ENCODE results near the gene DSCAML1.
"Not testable (repeated sequence)": the region's sequence is repeated elsewhere in the genome, so short reads cannot be mapped to it uniquely, and the experiment has no call there.

DSCAML1 gene

GRCh38 chr11:117793583-117793982 lies 3.4 kb downstream of the DSCAML1 start:
- DNase-seq = no peak

- DNase-seq = no peak
Measured at GRCh38 chr11:117792992-117793391, 4.0 kb downstream of the DSCAML1 start.

GRCh38 chr11:117792241-117792640 lies 4.8 kb downstream of the DSCAML1 start:
- DNase-seq = no peak

- DNase-seq = no peak
Measured at GRCh38 chr11:117790279-117790678, 6.7 kb downstream of the DSCAML1 start.

- no peak for DNase-seq
Measured at GRCh38 chr11:117789241-117789640, 7.8 kb downstream of the DSCAML1 start.

- no peak for DNase-seq
Measured at GRCh38 chr11:117786135-117786870, 10.7 kb downstream of the DSCAML1 start.

GRCh38 chr11:117782101-117782500 lies 14.9 kb downstream of the DSCAML1 start:
- DNase-seq = no peak

GRCh38 chr11:117781627-117782026 lies 15.4 kb downstream of the DSCAML1 start:
- no peak for DNase-seq

GRCh38 chr11:117780456-117780855 lies 16.6 kb downstream of the DSCAML1 start:
- no peak for DNase-seq

- no peak for DNase-seq
Measured at GRCh38 chr11:117774553-117774952, 22.5 kb downstream of the DSCAML1 start.

- DNase-seq = no peak
Measured at GRCh38 chr11:117772360-117772759, 24.7 kb downstream of the DSCAML1 start.

- no peak for DNase-seq
Measured at GRCh38 chr11:117771841-117772240, 25.2 kb downstream of the DSCAML1 start.

GRCh38 chr11:117771197-117771596 lies 25.8 kb downstream of the DSCAML1 start:
- no peak for DNase-seq

- DNase-seq = peak; percentile 23 to 70
Measured at GRCh38 chr11:117770061-117770460, 27.0 kb downstream of the DSCAML1 start.

- no peak for DNase-seq
Measured at GRCh38 chr11:117769533-117769932, 27.5 kb downstream of the DSCAML1 start.

- no peak for DNase-seq
Measured at GRCh38 chr11:117768506-117768905, 28.5 kb downstream of the DSCAML1 start.

GRCh38 chr11:117767071-117767470 lies 29.9 kb downstream of the DSCAML1 start:
- no peak for DNase-seq

- no peak for DNase-seq
Measured at GRCh38 chr11:117766576-117766975, 30.4 kb downstream of the DSCAML1 start.

GRCh38 chr11:117766026-117766425 lies 31.0 kb downstream of the DSCAML1 start:
- DNase-seq = no peak

GRCh38 chr11:117765068-117765467 lies 31.9 kb downstream of the DSCAML1 start:
- DNase-seq = no peak

GRCh38 chr11:117763465-117763864 lies 33.6 kb downstream of the DSCAML1 start:
- DNase-seq = not testable (repeated sequence)

- DNase-seq = no peak
Measured at GRCh38 chr11:117761993-117762392, 35.0 kb downstream of the DSCAML1 start.

- DNase-seq = no peak
Measured at GRCh38 chr11:117759305-117759704, 37.7 kb downstream of the DSCAML1 start.

GRCh38 chr11:117754030-117754429 lies 43.0 kb downstream of the DSCAML1 start:
- no peak for DNase-seq

- no peak for DNase-seq
Measured at GRCh38 chr11:117752721-117753237, 44.2 kb downstream of the DSCAML1 start.
